ENCODE measurements around the gene DCTD.

DNA sequence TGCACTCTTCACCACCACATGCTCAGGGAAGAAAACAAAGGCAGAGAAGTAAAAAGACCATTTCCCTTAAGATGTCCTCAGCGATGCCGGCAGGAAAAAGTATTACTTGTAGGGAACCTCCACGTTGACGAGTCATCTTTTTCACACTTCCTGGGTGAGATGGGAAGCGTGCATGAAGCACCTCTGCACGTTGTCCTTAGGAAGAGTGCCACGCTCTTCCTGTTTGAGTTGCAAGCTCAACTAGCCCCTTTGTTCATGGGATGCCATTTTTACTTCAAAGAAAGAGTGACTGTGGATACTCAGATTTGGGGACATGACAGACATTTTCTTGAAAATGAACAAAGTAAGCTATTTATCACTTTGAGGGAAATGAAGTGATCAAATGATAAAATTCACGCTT is 33.8 kb downstream of the DCTD start:
- TF ChIP-seq POLR2A (IDR thresholded peaks at IDR 0.05) = no peak
- TF ChIP-seq, protein P1, sequence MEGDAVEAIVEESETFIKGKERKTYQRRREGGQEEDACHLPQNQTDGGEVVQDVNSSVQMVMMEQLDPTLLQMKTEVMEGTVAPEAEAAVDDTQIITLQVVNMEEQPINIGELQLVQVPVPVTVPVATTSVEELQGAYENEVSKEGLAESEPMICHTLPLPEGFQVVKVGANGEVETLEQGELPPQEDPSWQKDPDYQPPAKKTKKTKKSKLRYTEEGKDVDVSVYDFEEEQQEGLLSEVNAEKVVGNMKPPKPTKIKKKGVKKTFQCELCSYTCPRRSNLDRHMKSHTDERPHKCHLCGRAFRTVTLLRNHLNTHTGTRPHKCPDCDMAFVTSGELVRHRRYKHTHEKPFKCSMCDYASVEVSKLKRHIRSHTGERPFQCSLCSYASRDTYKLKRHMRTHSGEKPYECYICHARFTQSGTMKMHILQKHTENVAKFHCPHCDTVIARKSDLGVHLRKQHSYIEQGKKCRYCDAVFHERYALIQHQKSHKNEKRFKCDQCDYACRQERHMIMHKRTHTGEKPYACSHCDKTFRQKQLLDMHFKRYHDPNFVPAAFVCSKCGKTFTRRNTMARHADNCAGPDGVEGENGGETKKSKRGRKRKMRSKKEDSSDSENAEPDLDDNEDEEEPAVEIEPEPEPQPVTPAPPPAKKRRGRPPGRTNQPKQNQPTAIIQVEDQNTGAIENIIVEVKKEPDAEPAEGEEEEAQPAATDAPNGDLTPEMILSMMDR (IDR thresholded peaks at IDR 0.05) = no peak
